ENCODE measurements around the gene NRXN2.

The NRXN2 gene

GRCh38 chr11:64590763-64591221, 132.2 kb downstream of the NRXN2 start, which contains the start of gene SLC22A12:
Gene SLC22A12 (plus strand): TSS chr11:64591220. CDS start chr11:64591557, 337 bp downstream.
- Histone ChIP-seq H3K4ac (ENCODE audit: low read depth, low read length) (no peak within 1 kb of the TSS), H3K18ac (ENCODE audit: low read length) (no peak within 1 kb of the TSS), H3K4me2 (ENCODE audit: low read length) (no peak within 1 kb of the TSS), H3K27ac (ENCODE audit: low read depth, low read length) (no peak within 1 kb of the TSS), H2AK5ac (ENCODE audit: low read length) (no peak within 1 kb of the TSS), H3K27me3 (ENCODE audit: insufficient read depth, low read length, poor library complexity) (no peaks in the 10 kb centered on the region), H2BK120ac (ENCODE audit: low read depth, low read length) (no peak within 1 kb of the TSS), H3K23ac (ENCODE audit: low read length) (no peak within 1 kb of the TSS), H3K79me2 (ENCODE audit: control insufficient read depth, insufficient read depth, low read length) (no peaks in the 10 kb centered on the region), H3K79me1 (ENCODE audit: low read length) (no peaks in the 10 kb centered on the region), H2BK15ac (replicated peaks; ENCODE audit: low read depth) (no peak within 1 kb of the TSS), H3K4me1 (ENCODE audit: control insufficient read depth, low read depth, low read length) (no peaks in the 10 kb centered on the region), H3K56ac (ENCODE audit: low read length) (no peak within 1 kb of the TSS), H2BK5ac (ENCODE audit: low read length) (no peak within 1 kb of the TSS), H3K9ac (ENCODE audit: low read length) (no peak within 1 kb of the TSS), H3K4me3 (ENCODE audit: low read length) (no peak within 1 kb of the TSS), H4K5ac (ENCODE audit: low read length) (no peak within 1 kb of the TSS), H4K8ac (ENCODE audit: low read depth, low read length) (no peak within 1 kb of the TSS), H3K36me3 (ENCODE audit: control insufficient read depth, insufficient read depth, low read length) (no peaks in the 10 kb centered on the region)
- DNase-seq = no peak
- no CpG with 5 or more reads among the region's 14 CpGs for WGBS (ENCODE audit: extremely low coverage, insufficient coverage, low lambda C conversion rate)

DNA sequence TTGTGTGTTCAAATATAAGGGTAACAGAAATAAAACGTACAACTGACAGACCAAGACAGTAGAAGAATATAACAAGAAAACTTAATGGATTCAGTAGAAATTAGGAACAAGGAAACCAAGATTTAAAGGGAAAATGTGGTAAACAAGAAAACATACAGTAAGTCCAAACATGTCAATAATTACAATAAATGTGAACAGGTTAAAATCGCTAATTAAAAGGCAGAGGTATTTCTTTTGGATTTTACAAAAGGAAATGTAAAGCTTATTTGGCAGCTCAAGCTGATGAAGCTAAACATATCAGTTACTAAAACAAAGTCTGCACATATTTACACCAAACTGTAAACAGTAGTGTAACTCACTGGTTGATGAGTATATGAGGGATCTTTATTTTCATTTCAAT, 134.3 kb downstream of the NRXN2 start:
- Histone ChIP-seq H3K27ac (ENCODE audit: low read depth, low read length) (no peak overlapping the region), H3K56ac (ENCODE audit: low read length) (no peak overlapping the region), H2BK5ac (ENCODE audit: low read length) (no peak overlapping the region), H3K4ac (ENCODE audit: low read depth, low read length) (no peak overlapping the region), H3K79me2 (ENCODE audit: control insufficient read depth, insufficient read depth, low read length) (no peaks in the 10 kb centered on the region), H3K79me1 (ENCODE audit: low read length) (no peaks in the 10 kb centered on the region), H3K4me2 (ENCODE audit: low read length) (no peak overlapping the region), H2BK15ac (replicated peaks; ENCODE audit: low read depth) (no peak overlapping the region), H2AK5ac (ENCODE audit: low read length) (no peak overlapping the region), H3K4me1 (ENCODE audit: control insufficient read depth, low read depth, low read length) (no peaks in the 10 kb centered on the region), H3K18ac (ENCODE audit: low read length) (no peak overlapping the region), H3K27me3 (ENCODE audit: insufficient read depth, low read length, poor library complexity) (no peaks in the 10 kb centered on the region), H2BK120ac (ENCODE audit: low read depth, low read length) (no peak overlapping the region), H3K9ac (ENCODE audit: low read length) (no peak overlapping the region), H3K36me3 (ENCODE audit: control insufficient read depth, insufficient read depth, low read length) (no peaks in the 10 kb centered on the region), H3K23ac (ENCODE audit: low read length) (no peak overlapping the region), H3K4me3 (ENCODE audit: low read length) (no peak overlapping the region), H4K8ac (ENCODE audit: low read depth, low read length) (no peak overlapping the region), H4K5ac (ENCODE audit: low read length) (no peak overlapping the region)
- WGBS (ENCODE audit: extremely low coverage, insufficient coverage, low lambda C conversion rate) = no CpG with 5 or more reads among the region's 2 CpGs
- DNase-seq = no peak

GRCh38 chr11:64586366-64586765, 136.6 kb downstream of the NRXN2 start:
- Histone ChIP-seq H3K4ac (ENCODE audit: low read depth, low read length) (no peak overlapping the region), H2AK5ac (ENCODE audit: low read length) (no peak overlapping the region), H3K4me1 (ENCODE audit: control insufficient read depth, low read depth, low read length) (no peaks in the 10 kb centered on the region), H3K4me2 (ENCODE audit: low read length) (no peak overlapping the region), H2BK5ac (ENCODE audit: low read length) (no peak overlapping the region), H3K36me3 (ENCODE audit: control insufficient read depth, insufficient read depth, low read length) (no peaks in the 10 kb centered on the region), H4K5ac (ENCODE audit: low read length) (no peak overlapping the region), H3K23ac (ENCODE audit: low read length) (no peak overlapping the region), H3K4me3 (ENCODE audit: low read length) (no peak overlapping the region), H3K79me2 (ENCODE audit: control insufficient read depth, insufficient read depth, low read length) (no peaks in the 10 kb centered on the region), H3K9ac (ENCODE audit: low read length) (no peak overlapping the region), H3K27ac (ENCODE audit: low read depth, low read length) (no peak overlapping the region), H3K18ac (ENCODE audit: low read length) (no peak overlapping the region), H2BK15ac (replicated peaks; ENCODE audit: low read depth) (no peak overlapping the region), H4K8ac (ENCODE audit: low read depth, low read length) (no peak overlapping the region), H2BK120ac (ENCODE audit: low read depth, low read length) (no peak overlapping the region), H3K79me1 (ENCODE audit: low read length) (no peaks in the 10 kb centered on the region), H3K27me3 (ENCODE audit: insufficient read depth, low read length, poor library complexity) (no peaks in the 10 kb centered on the region), H3K56ac (ENCODE audit: low read length) (no peak overlapping the region)
- DNase-seq = no peak

DNA sequence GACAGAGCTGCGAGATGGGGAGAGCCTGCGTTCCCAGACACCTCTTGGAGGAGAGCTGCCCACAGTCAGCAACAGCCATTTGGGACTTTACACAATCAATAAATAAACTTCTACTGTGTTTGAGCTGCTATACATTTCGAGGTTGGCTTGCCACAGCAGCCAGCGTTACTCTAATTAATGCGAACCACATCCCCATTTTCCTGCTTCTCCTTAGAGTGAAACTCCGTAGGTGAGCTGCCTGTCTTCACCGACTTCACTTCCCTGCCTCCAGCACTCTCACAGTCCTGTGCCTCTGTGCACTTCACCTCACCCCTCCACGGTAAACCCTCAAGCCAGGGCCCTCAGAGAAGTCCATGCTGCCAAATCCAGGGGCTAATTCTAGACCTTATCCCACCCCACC, 137.8 kb downstream of the NRXN2 start:
- Histone ChIP-seq H3K23ac (ENCODE audit: low read length) (no peak overlapping the region), H3K79me1 (ENCODE audit: low read length) (no peaks in the 10 kb centered on the region), H3K79me2 (ENCODE audit: control insufficient read depth, insufficient read depth, low read length) (no peaks in the 10 kb centered on the region), H2AK5ac (ENCODE audit: low read length) (no peak overlapping the region), H3K56ac (ENCODE audit: low read length) (no peak overlapping the region), H4K8ac (ENCODE audit: low read depth, low read length) (no peak overlapping the region), H3K4me2 (ENCODE audit: low read length) (no peak overlapping the region), H2BK120ac (ENCODE audit: low read depth, low read length) (no peak overlapping the region), H3K9ac (ENCODE audit: low read length) (no peak overlapping the region), H3K4ac (ENCODE audit: low read depth, low read length) (no peak overlapping the region), H3K36me3 (ENCODE audit: control insufficient read depth, insufficient read depth, low read length) (no peaks in the 10 kb centered on the region), H3K18ac (ENCODE audit: low read length) (no peak overlapping the region), H3K27me3 (ENCODE audit: insufficient read depth, low read length, poor library complexity) (no peaks in the 10 kb centered on the region), H2BK15ac (replicated peaks; ENCODE audit: low read depth) (no peak overlapping the region), H3K27ac (ENCODE audit: low read depth, low read length) (no peak overlapping the region), H2BK5ac (ENCODE audit: low read length) (no peak overlapping the region), H3K4me3 (ENCODE audit: low read length) (no peak overlapping the region), H3K4me1 (ENCODE audit: control insufficient read depth, low read depth, low read length) (no peaks in the 10 kb centered on the region), H4K5ac (ENCODE audit: low read length) (no peak overlapping the region)
- no peak for DNase-seq
- no CpG with 5 or more reads among the region's 8 CpGs for WGBS (ENCODE audit: extremely low coverage, insufficient coverage, low lambda C conversion rate)

GRCh38 chr11:64583296-64584262, 139.4 kb downstream of the NRXN2 start:
- Histone ChIP-seq H3K23ac (ENCODE audit: low read length) (no peak overlapping the region), H3K79me1 (ENCODE audit: low read length) (no peaks in the 10 kb centered on the region), H2BK15ac (replicated peaks; ENCODE audit: low read depth) (no peak overlapping the region), H3K79me2 (ENCODE audit: control insufficient read depth, insufficient read depth, low read length) (no peaks in the 10 kb centered on the region), H3K27me3 (ENCODE audit: insufficient read depth, low read length, poor library complexity) (no peaks in the 10 kb centered on the region), H2AK5ac (ENCODE audit: low read length) (no peak overlapping the region), H3K4me2 (ENCODE audit: low read length) (no peak overlapping the region), H2BK120ac (ENCODE audit: low read depth, low read length) (no peak overlapping the region), H4K8ac (ENCODE audit: low read depth, low read length) (no peak overlapping the region), H3K27ac (ENCODE audit: low read depth, low read length) (no peak overlapping the region), H3K18ac (ENCODE audit: low read length) (no peak overlapping the region), H3K56ac (ENCODE audit: low read length) (no peak overlapping the region), H3K4me1 (ENCODE audit: control insufficient read depth, low read depth, low read length) (no peaks in the 10 kb centered on the region), H3K4ac (ENCODE audit: low read depth, low read length) (no peak overlapping the region), H2BK5ac (ENCODE audit: low read length) (no peak overlapping the region), H3K9ac (ENCODE audit: low read length) (no peak overlapping the region), H4K5ac (ENCODE audit: low read length) (no peak overlapping the region), H3K4me3 (ENCODE audit: low read length) (no peak overlapping the region), H3K36me3 (ENCODE audit: control insufficient read depth, insufficient read depth, low read length) (no peaks in the 10 kb centered on the region)
- no CpG with 5 or more reads among the region's 28 CpGs for WGBS (ENCODE audit: extremely low coverage, insufficient coverage, low lambda C conversion rate)
- DNase-seq = peak; percentile 48

Data from mesendoderm (in vitro differentiated cells).